Activated T-cell treated with anti-CD3 and anti-CD28 coated beads, Interleukin-2, amount 50 U/mL, for 1 hour (primary cell): ENCODE data around the gene ANKLE2.
"Not testable (repeated sequence)": the region's sequence is repeated elsewhere in the genome, so short reads cannot be mapped to it uniquely, and the experiment has no call there.

ENCODE experiments used
- DNase-seq: peaks from one replicate; pipeline ENCODE4 v3.0.0-alpha.2; 2020

ANKLE2 gene

GRCh38 chr12:132761032-132761920 lies at the start of gene ANKLE2:
Gene ANKLE2 (minus strand): TSS chr12:132761832. CDS start chr12:132761798, 34 bp downstream.
- peak; percentile 72 for DNase-seq

DNA sequence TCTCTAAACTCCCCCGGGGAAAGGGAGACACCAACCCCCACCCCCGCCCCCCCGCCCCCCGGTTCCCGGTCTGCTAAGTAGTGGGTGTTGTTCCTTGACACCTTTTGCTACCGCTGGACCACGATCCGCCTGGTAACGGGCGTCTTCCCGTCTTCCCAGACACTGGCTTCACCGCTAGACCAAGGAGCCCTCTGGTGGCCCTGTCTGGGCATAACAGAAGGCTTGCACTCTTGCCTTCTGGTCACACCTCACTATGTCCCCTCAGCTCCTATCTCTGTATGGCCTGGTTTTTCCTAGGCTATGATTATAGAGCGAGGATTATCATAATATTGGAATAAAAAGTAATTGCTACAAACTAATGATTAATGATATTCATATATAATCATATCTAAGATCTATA lies 47.8 kb upstream of the ANKLE2 start:
- peak; percentile 42 for DNase-seq

DNA sequence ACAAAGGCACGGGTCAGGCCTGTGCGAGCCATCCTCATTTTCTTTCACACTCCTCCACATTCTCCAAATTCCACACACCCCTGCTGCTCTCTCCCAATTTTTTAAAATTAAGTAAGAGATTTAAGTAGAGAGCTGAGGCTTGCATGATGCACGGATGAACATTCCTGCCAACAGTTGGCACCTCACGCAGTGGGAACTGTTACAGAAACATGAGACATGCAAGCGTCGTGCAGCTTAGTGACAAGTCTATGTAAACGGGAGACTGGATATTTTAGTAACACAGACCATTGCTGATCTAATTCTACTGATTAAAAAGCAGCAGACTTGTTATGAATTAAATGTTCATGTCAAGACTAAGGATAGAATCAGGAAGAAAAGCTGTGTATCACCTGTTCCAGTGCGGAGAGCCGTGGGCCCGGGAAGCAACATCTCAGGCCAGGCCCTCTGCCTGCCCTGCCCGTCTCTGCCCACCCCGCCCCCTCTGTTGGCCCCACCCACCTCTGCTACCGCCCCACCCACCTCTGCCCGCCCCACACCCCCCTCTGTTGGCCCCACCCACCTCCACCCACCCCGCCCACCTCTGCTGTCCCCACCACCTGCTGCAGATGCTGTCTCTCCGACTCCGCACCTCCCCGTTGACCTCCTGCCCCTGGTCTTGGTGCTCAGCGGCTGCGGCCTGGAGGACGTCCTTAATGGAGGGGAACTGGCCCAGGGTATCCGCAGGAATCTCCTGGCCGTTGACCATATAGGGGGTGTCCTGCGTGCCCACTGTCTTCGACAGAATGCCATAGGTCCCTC lies 45.9 kb upstream of the ANKLE2 start:
- DNase-seq: no peak

- peak; percentile 27 for DNase-seq
Measured at GRCh38 chr12:132806857-132807256, 45.2 kb upstream of the ANKLE2 start.

DNA sequence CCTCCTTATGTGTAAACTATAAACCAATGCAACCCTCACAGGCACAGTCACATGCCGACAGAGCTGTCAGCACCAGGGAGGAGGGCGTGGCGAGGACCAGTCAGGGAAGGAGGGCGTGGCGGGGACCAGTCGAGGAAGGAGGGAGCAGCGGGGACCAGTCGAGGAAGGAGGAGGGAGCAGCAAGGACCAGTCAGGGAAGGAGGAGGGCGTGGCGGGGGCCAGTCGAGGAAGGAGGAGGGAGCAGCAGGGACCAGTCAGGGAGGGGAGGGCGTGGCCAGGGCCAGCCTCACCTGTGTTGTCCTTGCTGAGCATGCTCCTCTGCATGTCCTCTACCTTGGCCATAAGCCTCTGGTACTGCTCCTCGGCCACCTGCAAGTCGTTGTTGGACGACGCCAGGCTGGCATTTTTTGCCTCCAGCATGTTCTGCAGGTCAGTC lies 42.8 kb upstream of the ANKLE2 start:
- no peak for DNase-seq

DNA sequence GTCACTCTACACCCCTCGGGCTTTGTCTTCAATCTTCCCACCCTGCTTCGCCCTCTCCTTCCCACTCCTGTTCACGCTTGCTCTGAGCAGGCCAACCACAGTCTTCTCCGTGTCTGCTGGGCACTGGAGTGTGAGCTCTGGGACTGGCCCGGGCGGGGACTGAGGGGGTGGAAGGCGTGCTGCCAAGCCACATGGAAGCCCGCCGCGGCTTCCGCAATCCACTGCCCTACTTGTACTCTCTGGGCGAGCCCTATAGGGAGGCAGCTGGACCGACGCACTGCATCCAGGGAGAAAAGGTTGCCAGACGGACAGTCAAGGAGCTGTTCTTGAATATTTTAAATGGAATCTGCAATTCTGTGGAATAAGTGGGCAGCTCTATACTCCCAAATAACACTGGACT lies 42.3 kb upstream of the ANKLE2 start:
- DNase-seq: no peak

DNA sequence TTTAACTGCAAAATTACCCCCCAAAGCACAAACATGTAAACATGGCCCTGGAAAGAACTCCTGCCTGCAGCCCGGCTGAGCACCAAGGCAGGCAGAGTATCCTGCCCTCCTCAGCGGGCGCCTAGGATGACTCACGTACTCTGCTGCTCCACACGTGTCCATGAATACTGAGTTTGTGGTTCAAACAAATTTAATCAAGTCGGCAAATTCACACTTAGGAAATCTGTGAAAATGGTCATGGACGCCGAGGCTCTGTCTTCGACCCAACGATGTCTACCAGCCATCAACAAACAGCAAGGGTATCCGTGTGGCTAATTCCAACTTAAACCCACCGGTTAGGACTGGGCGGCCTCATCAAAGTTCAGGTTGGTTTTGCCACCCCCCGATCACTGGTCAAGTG lies 41.5 kb upstream of the ANKLE2 start:
- DNase-seq: no peak

GRCh38 chr12:132801741-132802140 lies 40.1 kb upstream of the ANKLE2 start:
- no peak for DNase-seq

DNA sequence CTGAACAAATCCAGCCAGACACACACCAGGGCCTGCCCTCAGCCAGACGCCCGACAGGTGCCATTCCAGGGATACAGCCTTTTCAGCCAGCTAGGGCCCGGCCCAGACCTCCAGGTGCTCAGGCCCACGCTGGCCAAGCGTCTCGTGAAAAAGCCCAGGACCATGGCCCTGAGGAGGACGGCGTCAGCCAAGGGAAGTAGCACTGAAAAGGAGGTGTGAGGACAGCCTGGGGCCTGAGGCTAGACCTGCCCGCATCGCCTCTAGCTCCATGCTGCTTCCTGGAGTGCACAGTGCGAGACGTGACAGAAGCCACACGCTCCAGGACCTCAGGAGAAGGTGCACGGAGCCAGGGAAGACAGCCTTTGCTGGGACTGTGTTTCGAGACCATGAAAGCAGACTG lies 37.2 kb upstream of the ANKLE2 start:
- no peak for DNase-seq

DNA sequence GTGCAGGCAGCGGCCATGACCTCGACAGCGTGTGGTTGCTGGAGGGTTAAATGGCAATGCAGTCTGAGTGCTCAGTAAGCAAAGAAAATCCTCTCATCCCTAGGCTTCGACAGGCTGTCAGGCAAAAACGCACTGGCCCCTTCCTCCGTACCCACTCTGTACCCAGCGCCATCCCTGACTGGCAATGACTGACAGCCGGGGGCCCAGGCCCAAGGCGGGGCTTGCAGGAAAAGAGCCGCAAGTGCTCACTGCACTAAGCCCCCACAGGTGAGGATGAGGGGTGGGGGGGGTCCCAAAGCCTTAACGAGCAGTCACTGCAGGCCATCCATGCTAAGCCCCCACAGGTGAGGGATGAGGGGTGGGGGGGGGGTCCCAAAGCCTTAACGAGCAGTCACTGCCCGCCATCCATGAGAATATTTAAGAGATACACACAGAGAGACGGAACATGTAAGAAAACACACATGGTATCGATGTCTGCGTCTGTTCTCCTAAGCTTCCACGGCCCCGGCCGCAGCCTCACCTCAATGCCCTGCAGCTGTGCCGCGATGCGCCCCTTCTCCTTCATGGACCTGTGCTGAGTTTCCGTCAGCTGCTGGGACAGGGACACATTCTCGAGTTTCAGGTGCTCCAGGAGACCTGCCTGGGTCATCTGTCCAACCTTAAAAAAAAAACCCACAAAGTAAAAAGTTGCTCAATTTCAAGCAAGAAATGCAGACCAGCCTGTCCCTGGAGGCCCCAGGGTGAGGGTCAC lies 36.4 kb upstream of the ANKLE2 start:
- DNase-seq: no peak

GRCh38 chr12:132795847-132796246 lies 34.2 kb upstream of the ANKLE2 start:
- no peak for DNase-seq

DNA sequence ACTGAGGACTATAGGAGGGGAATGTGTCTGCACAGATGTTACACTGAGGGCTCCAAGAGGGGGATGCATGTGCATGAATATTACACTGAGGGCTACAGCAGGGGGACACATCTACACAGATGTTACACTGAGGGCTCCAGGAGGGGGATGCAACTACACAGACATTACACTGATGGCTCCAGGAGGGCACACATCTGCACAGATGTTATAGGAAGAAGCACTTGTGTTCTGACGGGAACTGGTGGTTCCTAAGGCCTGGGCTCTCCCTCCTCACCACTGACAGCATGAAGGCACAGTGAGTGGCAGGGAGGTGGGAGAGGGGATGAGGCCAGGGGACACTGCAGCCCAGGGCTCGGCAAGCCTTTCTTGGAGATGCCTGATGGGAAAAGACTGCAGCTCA lies 30.3 kb upstream of the ANKLE2 start:
- not testable (repeated sequence) for DNase-seq

DNA sequence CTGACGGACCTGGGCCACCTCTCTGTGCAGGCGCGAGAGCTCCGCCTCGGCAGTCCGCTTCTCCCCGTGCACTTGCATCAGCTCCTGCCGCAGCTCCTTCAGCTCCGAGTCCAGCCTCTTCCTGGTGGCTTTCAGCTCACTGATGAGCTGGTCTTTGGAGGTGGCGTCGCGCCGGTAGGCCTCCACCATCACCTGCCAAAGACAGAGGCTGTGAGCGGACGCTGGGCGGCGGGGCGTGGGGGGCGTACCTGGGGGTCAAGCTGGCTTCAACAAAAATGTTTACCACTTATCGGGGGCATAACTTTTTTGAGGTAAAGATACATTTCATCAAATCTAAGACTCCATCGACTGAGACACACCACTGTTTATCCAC lies 27.5 kb upstream of the ANKLE2 start:
- no peak for DNase-seq

DNA sequence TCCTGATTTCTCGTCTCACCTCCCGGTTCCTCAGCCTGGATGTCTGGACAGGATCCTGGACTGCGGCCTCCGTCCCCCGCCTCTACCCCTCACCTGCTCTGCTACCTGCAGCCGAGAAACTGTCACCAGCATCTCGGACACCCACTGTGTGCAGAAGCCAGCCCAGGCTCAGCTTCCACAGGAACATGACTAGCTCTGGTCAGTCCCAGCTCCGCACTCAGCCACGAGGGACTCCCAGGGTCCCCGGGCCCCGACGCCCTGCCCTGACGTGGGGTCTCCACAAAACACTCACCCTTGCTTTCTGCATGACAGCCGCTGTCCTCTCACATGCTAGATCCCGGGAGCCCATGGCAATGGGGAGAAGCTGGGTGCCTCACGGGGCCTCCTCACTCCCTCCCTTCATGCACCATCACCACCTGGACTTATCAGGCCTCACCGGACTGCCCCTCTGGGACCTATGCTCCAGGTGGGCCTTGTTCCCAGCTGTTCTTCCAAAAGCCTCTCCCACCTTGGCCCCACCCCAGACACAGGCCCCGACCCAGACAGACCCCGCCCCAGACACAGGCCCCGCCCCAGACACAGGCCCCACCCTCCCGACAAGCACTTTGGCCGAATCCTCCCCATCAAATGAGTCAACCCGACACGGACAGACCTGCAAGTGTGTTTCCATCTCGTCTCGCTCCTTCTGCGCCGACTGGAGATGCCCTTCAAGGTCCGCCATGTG lies 26.9 kb upstream of the ANKLE2 start:
- DNase-seq: no peak

- DNase-seq: no peak
Measured at GRCh38 chr12:132787877-132788276, 26.2 kb upstream of the ANKLE2 start.

DNA sequence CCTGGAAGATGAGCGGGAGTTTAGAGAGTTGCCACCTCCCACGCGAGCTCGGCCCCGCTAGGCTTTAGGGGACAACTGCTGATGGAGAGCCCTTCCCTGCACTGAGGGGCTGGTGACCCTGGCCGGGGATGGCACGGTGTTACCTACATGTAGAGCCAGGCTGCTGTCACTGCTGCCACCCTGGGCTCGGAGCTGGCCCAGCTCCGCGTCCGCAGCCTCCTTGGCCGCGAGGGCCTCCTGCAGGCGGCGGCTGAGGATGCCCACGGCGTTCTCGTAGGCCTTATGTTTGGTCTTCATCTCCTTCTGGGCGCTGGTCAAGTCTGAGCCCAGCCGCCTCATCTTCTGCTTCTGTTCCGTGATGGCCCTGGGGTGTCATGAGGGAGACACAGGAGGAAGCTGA lies 24.6 kb upstream of the ANKLE2 start:
- no peak for DNase-seq

- DNase-seq: no peak
Measured at GRCh38 chr12:132784580-132784979, 22.9 kb upstream of the ANKLE2 start.

- no peak for DNase-seq
Measured at GRCh38 chr12:132783917-132784531, 22.4 kb upstream of the ANKLE2 start.

GRCh38 chr12:132781938-132782337 lies 20.3 kb upstream of the ANKLE2 start:
- DNase-seq: no peak

- no peak for DNase-seq
Measured at GRCh38 chr12:132779781-132780353, 18.2 kb upstream of the ANKLE2 start.

DNA sequence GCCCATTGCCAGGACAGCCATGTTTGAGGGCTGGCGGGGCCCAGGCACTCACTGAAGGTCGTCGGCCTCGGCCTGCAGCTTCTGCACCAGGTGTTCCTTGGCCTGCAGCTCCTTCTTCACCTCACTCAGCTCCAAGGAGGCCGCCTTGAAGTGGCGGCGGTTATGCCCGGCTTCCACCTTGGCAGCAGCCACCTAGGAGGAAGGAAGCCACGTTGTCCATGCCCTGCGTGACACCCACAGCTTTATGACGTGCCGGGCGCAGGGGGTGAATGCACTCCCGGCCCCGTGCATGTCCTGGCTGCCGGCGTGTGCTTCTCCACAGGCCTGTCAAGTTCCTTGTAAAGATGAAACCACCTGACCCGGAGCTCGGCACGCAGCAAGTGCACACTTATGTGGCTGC lies 16.0 kb upstream of the ANKLE2 start:
- no peak for DNase-seq
